DOHH2 (cell line): Measurements from ENCODE around the gene ZNF778.

Experiments
- H3F3A ChIP-seq: fragments of 200-600 bp; sonication (generic), shearing (Covaris generic); 2 replicates; pipeline ENCODE4 v1.6.0; 2016; ENCODE audit warnings: antibody characterized with exemption, mild to moderate bottlenecking; ENCODE audit not compliant: control insufficient read depth, insufficient read depth
- H3K27ac ChIP-seq: fragments of 200-600 bp; sonication (generic); 2 replicates; pipeline ENCODE4 v1.5.1; 2014; ENCODE audit warnings: low read depth, mild to moderate bottlenecking, low read length, moderate library complexity
- H3K27me3 ChIP-seq: fragments of 200-600 bp; sonication (generic); 2 replicates; pipeline ENCODE4 v1.6.1; 2014; ENCODE audit warnings: mild to moderate bottlenecking, low read length, mixed read lengths; ENCODE audit not compliant: control insufficient read depth
- H3K36me3 ChIP-seq: fragments of 200-600 bp; sonication (generic); 2 replicates; pipeline ENCODE4 v1.6.1; 2014; ENCODE audit warnings: mild to moderate bottlenecking, low read length, moderate library complexity, mixed read lengths; ENCODE audit not compliant: control insufficient read depth
- H3K4me1 ChIP-seq: fragments of 200-600 bp; sonication (generic); 2 replicates; pipeline ENCODE4 v1.6.1; 2014; ENCODE audit warnings: mild to moderate bottlenecking, low read length, mixed read lengths; ENCODE audit not compliant: control insufficient read depth
- H3K4me2 ChIP-seq: fragments of 200-600 bp; sonication (generic); 2 replicates; pipeline ENCODE4 v1.6.0; 2014; ENCODE audit warnings: mild to moderate bottlenecking, low read length, moderate library complexity
- H3K4me3 ChIP-seq: fragments of 200-600 bp; sonication (generic); 2 replicates; pipeline ENCODE4 v1.5.1; 2014; ENCODE audit warnings: mild to moderate bottlenecking, low read length, mixed read lengths
- H3K79me2 ChIP-seq: fragments of 200-600 bp; sonication (generic); 2 replicates; pipeline ENCODE4 v1.6.1; 2014; ENCODE audit warnings: mild to moderate bottlenecking, low read length, mixed read lengths; ENCODE audit not compliant: control insufficient read depth
- H3K9me2 ChIP-seq: fragments of 200-600 bp; sonication (generic); replicated peaks from 2 replicates; pipeline ENCODE4 v1.6.1; 2014; ENCODE audit warnings: mild to moderate bottlenecking, low read length, mixed read lengths; ENCODE audit not compliant: control insufficient read depth
- H3K9me3 ChIP-seq: fragments of 200-600 bp; sonication (generic); 2 replicates; pipeline ENCODE4 v1.6.1; 2014; ENCODE audit warnings: antibody characterized with exemption, low read length, mixed read lengths; ENCODE audit not compliant: control insufficient read depth, insufficient read depth
- H4K20me1 ChIP-seq: fragments of 200-600 bp; sonication (generic); 2 replicates; pipeline ENCODE4 v1.6.0; 2014; ENCODE audit warnings: low read depth, mild to moderate bottlenecking, antibody characterized with exemption, low read length, moderate library complexity; ENCODE audit not compliant: control insufficient read depth, insufficient read depth
- EZH2phosphoT487 ChIP-seq: fragments of 200-600 bp; sonication (generic); IDR thresholded peaks from 2 replicates; pipeline ENCODE4 v1.6.1; 2017; ENCODE audit warnings: borderline replicate concordance, mild to moderate bottlenecking, antibody characterized with exemption, low read length, moderate library complexity, mixed read lengths
- TF ChIP-seq, protein P1 (sequence below): fragments of 200-600 bp; sonication (generic); IDR thresholded peaks from one replicate; pipeline ENCODE4 v1.5.1; 2014; ENCODE audit warnings: antibody characterized with exemption, mild to moderate bottlenecking, low read depth, low read length; ENCODE audit not compliant: poor library complexity, severe bottlenecking

ZNF778 gene

DNA sequence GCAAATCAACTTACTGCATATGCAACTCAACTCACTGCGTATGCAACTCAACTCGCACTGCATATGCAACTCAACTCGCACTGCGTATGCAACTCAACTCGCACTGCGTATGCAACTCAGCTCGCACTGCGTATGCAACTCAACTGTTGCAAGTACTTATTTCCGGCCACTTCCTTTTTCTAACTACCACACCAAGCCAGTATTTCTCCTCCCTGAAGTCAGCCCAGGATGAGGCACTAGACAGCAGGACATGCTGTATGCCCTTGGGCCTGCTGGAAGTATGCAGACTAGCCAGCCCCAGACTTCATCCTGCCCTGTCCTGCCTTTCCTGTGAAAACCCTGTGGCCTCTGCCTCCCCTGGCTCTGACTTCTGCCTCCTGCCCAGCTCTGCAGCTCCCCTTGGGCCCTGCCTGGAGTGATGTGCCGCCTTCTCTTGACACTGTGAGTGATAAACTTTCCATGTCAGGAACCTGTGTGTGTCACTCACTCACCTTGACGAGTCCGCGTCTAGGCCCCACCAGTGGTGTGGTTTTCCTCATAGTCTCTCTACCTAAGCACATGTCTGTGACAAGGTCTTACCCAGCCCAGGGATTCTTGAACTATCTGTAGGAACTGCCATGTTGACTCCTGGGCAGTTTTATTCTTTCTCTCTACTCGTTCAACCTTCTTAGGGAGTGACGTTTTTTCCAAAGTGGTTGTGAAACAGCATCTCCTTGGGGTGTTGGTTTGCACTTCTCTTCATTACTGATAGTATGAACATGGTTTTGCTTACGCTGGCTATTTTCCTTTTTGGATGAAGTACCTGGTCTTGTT lies 16.4 kb downstream of the ZNF778 start:
- Histone ChIP-seq H3K36me3 (peaks cover 7% of the 10 kb centered on the region), H3K4me2 (no peak overlapping the region), H3K9me3 (no peaks in the 10 kb centered on the region; the same call in 1 of the 2 replicates)

DNA sequence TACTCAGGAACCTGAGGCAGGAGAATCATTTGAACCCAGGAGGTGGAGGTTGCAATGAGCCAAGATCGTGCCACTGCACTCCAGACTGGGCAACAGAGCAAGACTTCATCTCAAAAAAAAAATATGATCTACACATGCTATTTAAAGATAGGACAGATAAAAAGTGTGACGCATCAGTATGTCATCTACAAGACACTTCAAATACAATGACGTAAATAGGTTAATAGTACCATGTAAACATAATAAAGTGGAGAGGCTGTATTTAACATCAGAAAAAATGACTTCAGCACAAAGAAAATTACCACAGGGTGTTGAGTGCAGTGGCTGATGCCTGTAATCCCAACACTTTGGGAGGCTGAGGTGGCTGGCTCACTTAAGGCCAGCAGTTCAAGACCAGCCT lies 20.2 kb downstream of the ZNF778 start:
- Histone ChIP-seq H3K79me2 (peaks cover 10% of the 10 kb centered on the region), H3K9me3 (peaks cover 4% of the 10 kb centered on the region; the same call in 1 of the 2 replicates), H3F3A (peaks cover 8% of the 10 kb centered on the region), H3K9me2 (no peaks in the 10 kb centered on the region), H3K4me3 (no peak overlapping the region), H3K27ac (no peak overlapping the region), H3K4me2 (no peak overlapping the region), H3K4me1 (peaks cover 16% of the 10 kb centered on the region), H3K36me3 (peaks cover 5% of the 10 kb centered on the region), H3K27me3 (no peaks in the 10 kb centered on the region), H4K20me1 (no peaks in the 10 kb centered on the region)
- TF ChIP-seq EZH2phosphoT487, result no peak

More for the DNA sequence above, 16.4 kb downstream of the ZNF778 start:
- H3K79me2 ChIP-seq, result no peaks in the 10 kb centered on the region
- no peak overlapping the region for H3K4me3 ChIP-seq
- no peaks in the 10 kb centered on the region for H3K4me1 ChIP-seq
- H3K9me2 ChIP-seq, result no peaks in the 10 kb centered on the region
- peaks cover 3% of the 10 kb centered on the region for H3F3A ChIP-seq
- H3K27ac ChIP-seq, result no peak overlapping the region
- TF ChIP-seq, protein P1, sequence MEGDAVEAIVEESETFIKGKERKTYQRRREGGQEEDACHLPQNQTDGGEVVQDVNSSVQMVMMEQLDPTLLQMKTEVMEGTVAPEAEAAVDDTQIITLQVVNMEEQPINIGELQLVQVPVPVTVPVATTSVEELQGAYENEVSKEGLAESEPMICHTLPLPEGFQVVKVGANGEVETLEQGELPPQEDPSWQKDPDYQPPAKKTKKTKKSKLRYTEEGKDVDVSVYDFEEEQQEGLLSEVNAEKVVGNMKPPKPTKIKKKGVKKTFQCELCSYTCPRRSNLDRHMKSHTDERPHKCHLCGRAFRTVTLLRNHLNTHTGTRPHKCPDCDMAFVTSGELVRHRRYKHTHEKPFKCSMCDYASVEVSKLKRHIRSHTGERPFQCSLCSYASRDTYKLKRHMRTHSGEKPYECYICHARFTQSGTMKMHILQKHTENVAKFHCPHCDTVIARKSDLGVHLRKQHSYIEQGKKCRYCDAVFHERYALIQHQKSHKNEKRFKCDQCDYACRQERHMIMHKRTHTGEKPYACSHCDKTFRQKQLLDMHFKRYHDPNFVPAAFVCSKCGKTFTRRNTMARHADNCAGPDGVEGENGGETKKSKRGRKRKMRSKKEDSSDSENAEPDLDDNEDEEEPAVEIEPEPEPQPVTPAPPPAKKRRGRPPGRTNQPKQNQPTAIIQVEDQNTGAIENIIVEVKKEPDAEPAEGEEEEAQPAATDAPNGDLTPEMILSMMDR, result no peak
- no peak for TF ChIP-seq EZH2phosphoT487
- H3K27me3 ChIP-seq, result no peaks in the 10 kb centered on the region
- no peaks in the 10 kb centered on the region for H4K20me1 ChIP-seq

DNA sequence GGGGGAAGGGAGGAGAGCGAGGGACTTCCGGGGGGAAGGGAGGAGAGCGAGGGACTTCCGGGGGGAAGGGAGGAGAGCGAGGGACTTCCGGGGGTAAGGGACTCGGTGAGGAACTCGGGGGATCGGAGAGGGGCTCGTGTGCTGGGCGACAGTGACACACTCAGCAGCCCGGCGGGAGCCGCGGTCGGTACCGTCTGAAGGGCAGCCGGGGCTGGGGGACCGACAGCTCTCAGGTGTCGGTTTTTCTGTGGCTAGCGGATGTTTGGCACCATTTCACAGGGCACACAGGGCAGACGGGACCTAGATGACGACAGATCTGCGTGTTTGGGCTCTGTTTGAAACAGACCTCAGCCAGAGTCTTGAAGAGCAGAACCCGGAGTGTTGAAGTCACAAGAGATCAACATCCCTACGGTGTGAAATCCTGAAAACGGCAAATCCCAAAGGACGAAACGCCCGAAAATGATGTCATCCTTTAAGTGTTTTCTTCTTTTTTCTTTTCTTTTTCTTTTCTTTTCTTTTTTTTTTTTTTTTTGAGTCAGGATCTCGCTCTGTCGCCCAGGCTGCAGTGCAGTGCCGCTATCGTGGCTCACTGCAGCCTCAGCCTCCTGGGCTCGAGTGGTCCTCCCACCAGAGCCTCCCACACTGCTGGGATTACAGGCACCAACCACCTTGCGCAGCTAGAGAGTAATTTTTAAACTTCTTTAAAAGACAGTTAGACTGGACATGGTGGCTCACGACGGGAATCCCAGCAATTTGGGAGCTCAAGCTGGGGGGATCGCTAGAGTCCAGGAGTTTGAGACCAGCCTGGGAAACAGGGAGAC lies 23.9 kb downstream of the ZNF778 start:
- H3K9me3 ChIP-seq, result peaks cover 4% of the 10 kb centered on the region; the same call in 1 of the 2 replicates
- peak overlapping the region; percentile 84 for H3K4me2 ChIP-seq
- TF ChIP-seq, protein P1, result no peak
- no peak for TF ChIP-seq EZH2phosphoT487
- H4K20me1 ChIP-seq, result no peaks in the 10 kb centered on the region
- peaks cover 8% of the 10 kb centered on the region for H3F3A ChIP-seq
- H3K27me3 ChIP-seq, result no peaks in the 10 kb centered on the region
- H3K4me3 ChIP-seq, result peak overlapping the region; percentile 100
- peak overlapping the region; percentile 86 for H3K27ac ChIP-seq
- peaks cover 3% of the 10 kb centered on the region; the same call in 1 of the 2 replicates for H3K36me3 ChIP-seq
- no peaks in the 10 kb centered on the region for H3K9me2 ChIP-seq
- H3K79me2 ChIP-seq, result peaks cover 12% of the 10 kb centered on the region
- peaks cover 21% of the 10 kb centered on the region for H3K4me1 ChIP-seq
